Stimulated activated naive CD4-positive, alpha-beta T cell treated with Interleukin-2 at 50 U/mL for 16 hours (primary cell): Measurements from ENCODE around the gene GDF10.

Experiments
- DNase-seq: peaks from one replicate; lab custom pipeline; 2025; lab: John Stamatoyannopoulos, UW

GDF10 gene

DNA sequence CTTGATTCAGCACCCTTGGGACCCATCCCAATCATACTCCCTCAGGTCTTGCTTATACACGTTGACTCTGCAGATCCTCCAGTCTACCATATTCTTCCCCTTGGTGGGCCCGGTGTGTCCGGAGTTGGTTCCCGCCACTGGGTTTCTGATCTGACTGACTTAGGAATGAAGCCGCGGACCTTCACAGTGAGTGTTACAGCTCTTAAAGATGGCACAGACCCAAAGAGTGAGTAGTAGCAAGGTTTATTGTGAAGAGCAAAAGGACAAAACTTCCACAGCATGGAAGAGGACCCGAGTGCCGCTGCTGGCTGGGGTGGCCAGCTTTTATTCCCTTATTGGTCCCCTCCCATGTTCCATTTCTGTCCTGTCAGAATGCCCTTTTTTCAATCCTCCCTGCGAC is 5.9 kb upstream of the GDF10 start:
- DNase-seq = no peak

DNA sequence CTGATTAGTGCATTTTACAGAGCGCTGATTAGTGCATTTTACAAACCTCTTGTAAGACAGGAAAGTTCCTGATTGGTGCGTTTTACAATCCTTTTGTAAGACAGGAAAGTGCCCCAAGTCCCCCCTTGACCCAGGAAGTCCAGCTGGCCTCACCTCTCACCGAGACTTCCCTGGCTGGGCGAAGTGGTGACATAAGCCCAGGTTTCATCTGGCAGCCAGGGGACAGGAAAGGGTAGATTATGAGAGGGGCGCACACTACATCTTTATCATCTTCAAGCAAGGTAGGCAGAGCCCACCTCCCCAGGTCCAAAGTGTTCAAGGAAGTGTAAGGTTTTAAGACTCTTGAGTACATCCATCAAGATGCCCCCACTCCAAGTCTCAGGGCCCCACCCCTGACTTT is 5.5 kb upstream of the GDF10 start:
- DNase-seq = no peak

DNA sequence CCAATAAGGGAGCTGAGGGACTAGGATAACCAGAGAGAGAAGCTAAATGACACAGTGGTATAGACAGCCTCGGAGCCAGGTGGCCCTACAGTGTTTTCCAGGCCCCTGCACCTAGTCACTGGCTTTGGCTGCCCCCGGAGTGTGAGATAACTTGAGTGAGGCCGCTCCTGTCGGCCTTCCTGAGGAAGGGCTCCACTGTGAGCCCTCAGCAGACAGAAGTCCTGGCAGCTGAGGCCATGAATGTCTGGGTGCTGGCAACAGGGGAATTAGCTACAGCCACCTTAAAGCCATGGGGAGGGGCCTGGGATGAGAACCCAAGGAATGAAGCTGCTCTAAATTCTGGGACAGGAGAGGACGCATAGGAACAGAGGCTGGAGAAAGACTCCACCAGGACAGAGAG is 4.6 kb upstream of the GDF10 start:
- no peak for DNase-seq

DNA sequence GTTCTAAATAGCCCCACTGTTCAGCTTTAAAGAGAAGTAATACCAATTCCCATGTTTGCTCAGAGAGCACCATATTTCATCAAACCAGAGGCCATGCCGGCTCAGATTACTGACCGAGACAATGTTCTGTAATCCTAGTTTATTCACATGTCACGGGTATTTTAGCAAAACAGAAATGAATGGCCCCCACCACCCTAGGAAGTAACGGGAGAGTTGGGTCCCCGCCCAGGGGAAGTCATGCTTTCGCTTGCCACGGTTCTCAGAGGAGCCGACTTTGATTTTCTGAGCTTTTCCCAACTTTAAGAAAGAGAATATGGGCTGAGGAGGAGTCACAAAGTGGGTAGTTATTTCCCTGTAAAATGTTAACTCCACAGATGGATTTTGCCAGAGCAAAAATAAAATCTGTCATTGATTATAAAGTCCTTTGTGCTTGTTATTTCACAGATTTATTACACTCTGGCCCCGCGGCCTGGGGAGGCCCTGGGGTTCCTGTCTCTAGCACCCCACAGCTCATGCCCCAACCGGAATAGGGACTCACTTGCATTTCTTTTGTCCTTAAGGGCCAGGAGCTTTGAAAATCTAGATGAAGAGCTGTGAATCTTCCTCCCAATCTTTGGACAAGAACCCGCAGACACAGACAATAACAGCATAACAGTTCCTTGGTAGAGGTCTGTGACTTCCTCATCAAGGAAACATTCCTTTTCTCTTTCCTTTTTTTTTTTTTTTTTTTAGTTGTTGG is 3.7 kb upstream of the GDF10 start:
- DNase-seq = no peak

DNA sequence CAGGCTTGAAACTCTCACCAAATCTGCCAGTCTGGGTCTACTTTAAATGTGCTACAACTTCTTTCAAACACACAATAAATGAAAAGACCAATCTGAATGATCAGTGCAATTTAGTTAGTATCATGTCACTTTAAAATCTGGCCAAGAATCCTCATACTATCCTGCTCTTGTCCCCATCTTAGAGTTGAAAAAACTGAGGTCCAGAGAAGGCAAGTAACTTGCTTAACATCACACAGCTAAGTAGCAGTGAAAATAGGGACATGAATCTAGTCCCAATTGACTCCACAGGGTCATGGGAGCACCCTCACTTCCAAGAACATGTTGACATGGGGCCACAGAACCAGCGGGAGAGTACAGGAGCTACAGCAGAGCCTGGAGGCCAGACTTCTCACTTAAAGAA is 3.1 kb upstream of the GDF10 start:
- DNase-seq = no peak

DNA sequence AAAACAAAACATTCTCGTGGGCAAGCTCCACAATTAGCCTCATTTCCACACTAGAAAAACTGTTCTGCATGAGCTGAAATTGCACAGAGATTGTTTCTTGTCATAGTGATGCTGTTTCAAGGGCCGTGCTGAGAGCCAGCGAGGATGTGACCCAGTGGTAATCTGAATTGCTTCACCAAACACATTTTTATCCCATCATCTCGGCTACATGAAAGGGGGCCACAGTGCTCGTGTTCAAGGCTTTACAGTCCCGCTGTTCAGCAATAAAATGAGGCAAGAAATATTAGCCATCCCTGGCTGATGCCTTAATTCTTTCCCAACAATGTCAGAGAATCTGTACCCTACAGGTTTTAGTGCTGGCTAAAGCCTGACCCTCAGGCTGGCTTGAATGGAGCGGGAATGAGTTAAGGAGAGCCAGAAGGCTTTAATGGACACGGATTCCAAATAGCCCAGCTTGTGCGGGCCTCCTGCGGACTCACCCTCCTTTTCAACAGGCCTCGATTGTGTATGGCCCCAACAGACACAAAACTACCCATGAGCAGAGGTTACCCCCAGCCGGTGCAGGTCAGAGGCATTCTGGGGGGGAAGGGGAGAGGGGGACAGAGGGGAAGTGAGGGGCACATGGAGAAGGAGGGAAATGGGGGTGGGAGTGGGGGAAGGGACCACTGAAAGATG is 2.0 kb upstream of the GDF10 start:
- no peak for DNase-seq

DNA sequence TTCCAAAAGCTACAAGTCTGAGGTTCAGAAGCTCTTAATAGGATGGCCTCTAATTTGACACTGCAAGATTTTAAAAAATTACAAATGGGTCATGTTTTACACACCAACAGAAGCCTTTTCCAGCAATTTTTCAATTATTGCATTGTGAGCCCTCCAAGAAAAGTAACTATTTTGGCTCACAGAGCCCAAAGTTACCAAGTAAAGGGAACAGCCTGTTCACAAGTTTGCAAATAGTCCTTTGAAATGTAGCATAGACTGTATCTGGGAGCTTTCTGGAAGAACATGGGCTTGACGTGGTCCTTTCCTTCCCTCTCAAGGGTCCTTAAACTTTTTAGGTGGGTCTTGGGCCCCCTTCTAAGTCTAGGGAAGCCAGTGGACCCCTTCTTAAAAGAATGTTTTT is 1.3 kb upstream of the GDF10 start:
- no peak for DNase-seq

DNA sequence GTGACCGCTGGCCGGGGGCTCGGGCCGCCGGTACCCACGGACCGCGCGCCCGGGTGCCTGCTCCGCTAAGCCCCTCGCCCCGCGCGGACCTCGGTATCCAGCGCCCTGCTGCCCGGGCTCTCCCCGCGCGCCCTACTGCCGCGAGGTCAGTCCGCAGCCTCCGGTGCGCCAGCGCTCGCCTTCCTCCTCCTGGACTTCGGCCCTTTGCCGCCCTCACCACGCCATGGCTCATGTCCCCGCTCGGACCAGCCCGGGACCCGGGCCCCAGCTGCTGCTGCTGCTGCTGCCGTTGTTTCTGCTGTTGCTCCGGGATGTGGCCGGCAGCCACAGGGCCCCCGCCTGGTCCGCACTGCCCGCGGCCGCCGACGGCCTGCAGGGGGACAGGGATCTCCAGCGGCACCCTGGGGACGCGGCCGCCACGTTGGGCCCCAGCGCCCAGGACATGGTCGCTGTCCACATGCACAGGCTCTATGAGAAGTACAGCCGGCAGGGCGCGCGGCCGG is 483 bp downstream of the GDF10 start:
- DNase-seq = no peak

DNA sequence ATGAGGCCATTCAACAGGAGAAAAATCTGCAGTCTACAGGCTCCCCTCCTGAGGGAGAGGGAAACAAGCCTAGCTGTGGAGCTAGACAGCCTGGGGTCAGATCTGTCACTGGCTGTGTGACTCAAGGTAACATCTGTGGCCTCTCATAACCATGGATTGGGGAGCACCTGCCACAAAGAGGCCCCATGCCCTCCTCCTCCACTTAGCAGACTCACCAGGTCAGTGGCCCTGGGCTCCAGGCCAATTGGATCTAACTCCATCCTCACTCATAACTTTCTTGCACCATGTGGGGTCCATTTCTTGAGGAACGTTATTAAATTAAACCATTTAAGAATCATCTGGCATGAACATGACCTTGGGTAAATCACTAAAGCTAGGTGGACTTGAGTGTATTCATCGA is 1.8 kb downstream of the GDF10 start:
- DNase-seq = no peak

DNA sequence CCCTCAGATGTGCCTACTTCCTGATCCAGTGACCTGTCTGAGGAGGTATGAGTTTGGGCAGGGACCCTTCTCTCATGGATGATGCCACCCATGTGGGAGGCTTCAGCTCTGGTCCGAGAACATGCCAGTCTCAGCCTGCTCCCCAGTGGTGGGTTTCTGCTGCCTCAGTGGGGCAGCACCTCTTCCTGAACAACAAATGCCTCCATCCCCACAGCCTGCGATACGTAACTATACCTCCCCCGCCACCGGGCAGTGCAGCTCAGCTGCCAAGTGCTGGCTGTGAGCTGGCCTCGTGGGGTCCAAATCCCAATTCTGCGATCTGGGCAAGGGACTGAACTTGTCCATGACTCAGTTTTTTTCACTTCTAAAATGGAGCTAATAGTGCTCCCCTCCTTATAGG is 3.1 kb downstream of the GDF10 start:
- no peak for DNase-seq

DNA sequence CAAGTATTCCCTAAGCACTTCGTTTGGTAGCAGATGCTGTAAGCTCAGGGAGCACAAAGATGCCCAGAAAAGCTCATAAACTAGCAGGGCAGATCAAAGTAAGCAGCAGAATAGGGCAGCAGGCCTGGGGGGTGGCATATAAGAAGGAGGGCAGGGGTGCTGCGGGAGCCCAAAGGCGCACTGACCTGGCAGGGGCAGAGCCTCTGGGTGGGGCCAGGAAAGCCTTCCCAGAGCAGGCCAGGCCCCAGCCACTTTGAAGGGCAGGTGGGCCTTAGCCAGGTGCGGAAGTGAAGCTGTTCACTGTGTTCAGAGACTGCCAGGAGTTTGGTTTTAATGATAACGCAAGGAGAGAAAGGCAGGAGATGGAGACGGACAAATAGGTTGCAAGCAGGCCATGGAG is 3.9 kb downstream of the GDF10 start:
- no peak for DNase-seq

DNA sequence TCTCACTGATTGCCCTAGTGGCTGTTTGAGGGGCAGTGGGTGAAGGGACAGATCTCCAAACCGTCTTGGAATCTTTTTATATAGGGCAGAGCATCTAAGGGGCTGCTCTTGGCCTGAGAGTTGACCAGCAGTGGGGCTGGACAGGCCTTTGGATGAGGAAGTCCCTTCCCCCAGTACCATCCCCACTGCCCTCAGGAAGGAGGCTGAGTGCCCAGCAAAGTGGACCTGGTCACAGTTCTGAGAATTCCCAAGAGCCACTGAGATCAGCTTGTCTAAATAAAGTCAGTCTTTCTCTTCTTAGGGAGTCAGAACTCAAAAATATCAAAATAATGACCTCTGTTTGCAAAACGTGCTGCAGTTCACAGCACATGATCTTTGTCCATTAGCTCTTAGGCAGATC is 5.6 kb downstream of the GDF10 start:
- DNase-seq = no peak

DNA sequence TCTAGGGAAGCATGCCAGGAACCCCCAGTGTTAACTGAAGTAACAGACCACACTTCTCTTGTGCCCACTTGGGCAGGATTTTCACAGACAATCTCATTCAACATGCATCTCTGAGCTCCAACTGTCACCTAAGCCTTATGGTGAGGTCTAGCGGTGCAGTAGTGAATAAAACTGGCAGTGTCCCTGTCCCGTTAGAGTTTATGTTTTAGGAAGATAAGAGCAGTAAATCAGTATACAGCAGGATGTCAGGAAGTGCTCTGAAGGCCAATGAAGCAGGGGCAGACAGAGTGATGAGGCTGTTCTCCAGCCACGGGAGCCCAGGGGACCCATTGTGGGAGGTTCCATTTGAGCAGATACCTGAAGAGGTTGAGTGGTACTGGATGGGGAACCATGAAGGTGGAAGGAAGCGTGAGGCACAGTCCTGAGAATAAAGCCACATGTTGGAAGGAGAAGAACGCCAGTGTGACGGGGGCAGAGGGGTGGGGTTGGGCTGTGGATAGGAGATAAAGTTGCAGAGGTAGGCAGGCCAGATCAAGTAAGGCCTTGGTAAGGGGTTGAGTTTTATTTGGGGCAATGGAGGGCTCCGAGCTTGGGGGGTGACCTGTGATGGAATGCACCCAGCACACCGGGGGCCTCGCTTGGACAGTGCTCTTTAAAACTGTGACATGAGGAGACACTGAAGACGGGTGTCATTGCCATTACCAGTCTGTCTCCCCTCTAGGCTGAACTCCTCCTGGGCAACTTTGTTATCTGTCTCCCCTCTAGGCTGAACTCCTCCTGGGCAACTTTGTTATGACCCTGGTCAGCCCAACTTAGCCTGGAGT is 6.6 kb downstream of the GDF10 start:
- no peak for DNase-seq

DNA sequence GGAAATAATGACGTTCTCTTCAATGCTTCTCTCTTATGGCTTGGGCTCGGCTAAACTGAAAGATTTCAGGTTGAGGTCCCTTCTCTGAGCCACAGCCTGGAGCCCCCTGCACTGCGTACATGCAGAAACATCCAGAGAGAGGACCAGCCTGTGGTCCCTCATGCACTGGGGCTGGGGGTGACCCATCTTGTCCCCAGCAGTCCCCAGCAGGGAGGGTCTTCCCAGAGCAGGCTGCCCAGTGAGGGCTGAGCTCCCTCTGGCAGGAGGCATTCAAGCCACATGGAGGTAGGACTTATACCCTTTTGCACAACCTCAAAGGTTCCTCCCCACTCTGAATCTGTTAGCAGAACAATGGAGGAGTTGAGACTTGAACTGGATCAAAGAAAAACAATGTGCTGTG is 7.4 kb downstream of the GDF10 start:
- no peak for DNase-seq

DNA sequence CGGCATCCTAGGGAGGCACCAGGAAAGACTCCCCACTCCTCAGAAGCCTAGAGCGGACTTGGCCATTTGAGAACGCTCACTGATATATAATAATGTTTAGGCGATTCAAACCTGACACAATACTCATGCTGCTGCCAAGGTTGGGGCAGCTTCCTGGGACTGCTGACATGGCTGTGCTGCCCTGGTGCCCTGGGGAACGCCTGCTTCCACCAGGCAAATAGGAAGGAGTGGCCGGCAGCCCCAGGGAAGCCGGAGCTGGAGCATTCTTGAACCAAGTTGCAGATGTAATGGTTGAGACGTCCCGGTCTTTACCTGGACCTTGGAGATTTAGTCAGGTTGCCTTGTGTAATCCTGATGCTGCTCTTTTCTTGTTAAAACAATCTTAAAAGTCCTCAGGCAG is 8.8 kb downstream of the GDF10 start:
- no peak for DNase-seq

DNA sequence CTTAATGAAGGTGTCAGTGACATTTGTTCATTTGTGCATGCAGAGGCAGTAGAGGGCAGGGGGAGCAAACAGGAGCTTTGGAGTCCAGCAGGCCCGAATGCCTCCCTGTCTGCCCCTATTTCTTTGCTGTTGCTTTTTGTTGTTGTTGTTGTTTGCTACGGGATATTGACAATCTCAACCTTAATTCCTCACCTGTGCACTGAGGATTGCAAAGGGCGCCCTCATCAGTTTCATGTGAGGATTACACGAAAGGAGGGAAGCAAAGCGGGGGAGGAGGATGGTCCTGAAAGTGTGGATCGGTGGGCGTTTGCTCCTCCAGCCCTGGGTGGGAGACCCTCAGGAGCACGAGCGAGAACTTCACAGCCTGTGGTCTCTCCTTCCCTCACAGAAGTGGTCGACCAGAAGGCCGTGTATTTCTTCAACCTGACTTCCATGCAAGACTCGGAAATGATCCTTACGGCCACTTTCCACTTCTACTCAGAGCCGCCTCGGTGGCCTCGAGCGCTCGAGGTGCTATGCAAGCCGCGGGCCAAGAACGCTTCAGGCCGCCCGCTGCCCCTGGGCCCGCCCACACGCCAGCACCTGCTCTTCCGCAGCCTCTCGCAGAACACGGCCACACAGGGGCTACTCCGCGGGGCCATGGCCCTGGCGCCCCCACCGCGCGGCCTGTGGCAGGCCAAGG is 9.6 kb downstream of the GDF10 start:
- DNase-seq = no peak

DNA sequence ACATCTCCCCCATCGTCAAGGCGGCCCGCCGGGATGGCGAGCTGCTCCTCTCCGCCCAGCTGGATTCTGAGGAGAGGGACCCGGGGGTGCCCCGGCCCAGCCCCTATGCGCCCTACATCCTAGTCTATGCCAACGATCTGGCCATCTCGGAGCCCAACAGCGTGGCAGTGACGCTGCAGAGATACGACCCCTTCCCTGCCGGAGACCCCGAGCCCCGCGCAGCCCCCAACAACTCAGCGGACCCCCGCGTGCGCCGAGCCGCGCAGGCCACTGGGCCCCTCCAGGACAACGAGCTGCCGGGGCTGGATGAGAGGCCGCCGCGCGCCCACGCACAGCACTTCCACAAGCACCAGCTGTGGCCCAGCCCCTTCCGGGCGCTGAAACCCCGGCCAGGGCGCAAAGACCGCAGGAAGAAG is 10.1 kb downstream of the GDF10 start:
- no peak for DNase-seq

DNA sequence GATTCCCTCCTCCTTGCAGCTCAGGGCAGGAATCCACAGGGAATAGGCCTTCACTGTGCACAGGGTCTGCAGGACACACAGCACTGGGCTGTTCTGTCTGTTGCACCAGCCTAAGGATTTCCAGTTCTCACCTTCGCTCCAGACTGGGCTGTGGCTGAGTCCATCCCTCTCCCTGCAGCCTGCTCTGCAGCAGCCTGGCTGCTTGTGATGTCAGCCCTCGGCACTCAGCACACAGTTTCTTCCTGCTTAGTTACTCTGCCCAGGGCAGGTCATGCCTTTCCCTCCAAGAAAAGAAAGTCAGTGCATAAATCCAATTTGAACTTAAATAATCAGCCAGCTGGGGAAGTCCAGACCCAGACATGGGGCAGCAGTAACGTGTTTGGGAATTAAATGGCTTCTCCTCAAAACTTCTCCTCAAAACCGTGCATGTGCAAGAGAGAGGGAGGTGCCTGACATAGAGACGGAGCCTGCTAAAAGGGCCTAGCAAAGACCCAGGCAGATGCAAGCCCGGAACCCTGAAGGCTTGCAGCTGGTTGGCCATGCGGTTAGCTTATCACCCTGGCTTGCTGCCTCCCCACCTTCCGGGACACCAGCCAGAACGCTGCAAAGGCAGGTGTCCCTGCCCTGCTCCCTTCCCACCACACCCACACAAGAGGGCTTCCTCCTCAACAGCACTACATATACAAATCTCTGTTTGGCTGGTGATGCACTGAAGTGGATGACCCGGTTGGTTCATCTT is 11.4 kb downstream of the GDF10 start:
- DNase-seq = no peak

DNA sequence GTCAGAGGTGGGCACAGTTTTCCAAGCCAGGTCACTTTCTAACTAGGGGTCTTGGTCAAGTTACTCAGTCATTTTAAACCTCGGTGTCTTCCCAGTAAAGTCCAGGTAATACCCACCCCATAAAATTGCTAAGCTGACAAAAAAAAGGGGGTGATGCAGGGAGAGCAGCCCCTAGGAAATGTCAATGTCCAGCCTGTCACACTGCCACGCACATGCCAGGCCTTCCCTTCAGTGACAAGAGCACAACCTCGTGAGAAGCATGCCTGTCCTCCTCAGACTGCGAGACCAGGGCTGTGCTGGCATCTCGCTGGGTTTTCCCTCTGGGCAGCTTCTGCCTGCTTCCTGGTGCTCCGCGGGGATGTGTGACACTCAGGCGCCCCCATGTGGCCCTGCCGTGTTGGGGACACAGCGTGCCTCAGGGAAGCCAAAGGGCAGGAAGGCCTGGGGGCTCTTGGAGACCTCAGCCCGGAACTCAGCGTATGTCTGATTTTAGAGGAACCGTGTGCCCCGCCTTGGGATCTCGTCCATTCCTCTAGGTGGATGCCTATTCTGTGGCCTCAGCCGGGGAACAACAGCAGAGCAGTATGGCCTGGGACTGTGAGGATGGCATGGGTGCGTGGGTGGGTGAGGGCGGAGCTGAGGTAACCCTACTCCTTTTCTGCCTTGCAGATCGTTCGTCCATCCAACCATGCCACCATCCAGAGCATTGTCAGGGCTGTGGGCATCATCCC is 12.1 kb downstream of the GDF10 start:
- peak; percentile 72 for DNase-seq

DNA sequence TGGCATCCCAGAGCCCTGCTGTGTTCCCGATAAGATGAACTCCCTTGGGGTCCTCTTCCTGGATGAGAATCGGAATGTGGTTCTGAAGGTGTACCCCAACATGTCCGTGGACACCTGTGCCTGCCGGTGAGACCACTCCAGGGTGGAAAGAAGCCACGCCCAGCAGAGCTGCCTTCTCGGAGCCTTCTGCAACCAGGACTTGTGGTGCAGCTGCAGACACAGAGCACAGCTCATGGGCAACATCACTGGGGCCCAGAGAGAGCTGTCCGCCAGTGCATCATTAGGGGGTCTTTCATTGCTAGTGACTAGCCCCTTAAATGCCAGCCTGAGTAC is 12.6 kb downstream of the GDF10 start:
- no peak for DNase-seq

DNA sequence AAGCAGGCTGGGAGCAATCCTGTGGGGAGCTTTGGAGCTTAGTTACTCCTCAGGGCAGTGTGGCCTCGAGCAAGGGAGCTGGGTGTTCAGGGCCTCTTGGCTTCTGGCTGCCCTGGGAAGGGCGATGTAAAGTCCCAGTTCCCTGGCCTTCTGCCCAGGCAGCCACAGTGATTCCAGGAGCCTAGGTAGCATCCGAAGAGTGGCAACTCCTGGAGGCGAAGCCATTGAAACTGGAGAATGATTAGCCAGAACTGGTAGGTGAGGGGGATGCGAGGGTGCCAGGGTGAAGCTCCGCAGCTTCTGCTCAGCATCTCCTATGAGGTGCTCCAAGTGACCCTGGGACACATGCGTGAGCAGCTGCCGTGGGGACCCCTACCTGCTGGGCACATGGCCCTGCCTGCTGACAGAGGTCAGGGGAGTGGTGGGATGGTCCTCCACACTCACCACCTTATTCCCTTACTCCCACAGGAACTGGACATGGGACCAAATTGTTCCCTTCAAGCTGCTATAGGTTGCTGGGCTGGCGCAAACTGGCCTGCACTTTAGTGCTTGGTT is 14.5 kb downstream of the GDF10 start:
- DNase-seq = no peak
